Spinal cord (tissue), 10 donors: Measurements from ENCODE around the gene DBX2. TPM values are rescaled to one million over a fixed set of nuclear protein-coding genes. Genes with fewer than 3 reads are reported as not detected.
"Not testable (repeated sequence)": the region's sequence is repeated elsewhere in the genome, so short reads cannot be mapped to it uniquely, and the experiment has no call there.

Source experiments
- DNase-seq, 6 donors: peaks; one replicate each; pipeline versions ENCODE4 v3.0.0 to v3.0.0-alpha.2; 2013 to 2015; ENCODE audit warnings: low spot score in 6 of 6, low read depth in 4 of 6
- H3K27ac ChIP-seq: one replicate; pipeline ENCODE4 v1.5.1; 2013; ENCODE audit warnings: low read depth, low read length, control low read depth
- H3K27me3 ChIP-seq: one replicate; pipeline ENCODE4 v1.6.1; 2013; ENCODE audit warnings: low read length; ENCODE audit not compliant: control insufficient read depth, insufficient read depth
- H3K36me3 ChIP-seq: one replicate; pipeline ENCODE4 v1.6.1; 2013; ENCODE audit warnings: low read length; ENCODE audit not compliant: control insufficient read depth, insufficient read depth
- H3K4me1 ChIP-seq: one replicate; pipeline ENCODE4 v1.6.1; 2013; ENCODE audit warnings: low read length; ENCODE audit not compliant: control insufficient read depth, insufficient read depth
- H3K4me3 ChIP-seq: one replicate; pipeline ENCODE4 v1.5.1; 2013; ENCODE audit warnings: low read depth, low read length, control low read depth
- H3K9me3 ChIP-seq: one replicate; pipeline ENCODE4 v1.6.1; 2013; ENCODE audit warnings: low read length; ENCODE audit not compliant: control insufficient read depth, insufficient read depth
- WGBS: methylation state at CpG from one replicate; pipeline ENCODE4 v1.1.5; 2013; ENCODE audit warnings: missing lambda C conversion rate; ENCODE audit not compliant: insufficient coverage; 5-methylcytosine and 5-hydroxymethylcytosine counted together
- long read RNA-seq, 4 donors: transcript quantifications; one replicate each; lab custom pipeline, GENCODE V29; 2026
- polyA plus RNA-seq, 2 donors: library from polyadenylated mRNA; unstranded; fragments of 120-200 nt; gene quantifications; one replicate each; pipeline ENCODE4 v1.2.1, GENCODE V29; 2013; ENCODE audit not compliant: insufficient read length in 2 of 2
- total RNA-seq, 2 donors: library from RNA; depleted of rRNA in 1 of 2; stranded (reverse); fragments of 120-200 nt in 1 of 2; fragments of >200 nt in 1 of 2; gene quantifications; one replicate each; pipeline versions ENCODE4 v1.2.3 to v1.2.4, GENCODE V29; 2013 to 2014
- donor health status: healthy.

Gene DBX2
- total RNA-seq (10 to 100 TPM in 1 of 2 donors, 1 to 10 TPM in 1; 5.0 to 13.0 TPM), polyA plus RNA-seq (10 to 100 TPM; 15.6 to 27.8 TPM)
- long read RNA-seq, donor 1, transcript DBX2-201 (4 exons, 2,806 nt) = major isoform, 13 of 13 reads
- long read RNA-seq, donor 1, partial matches to known transcripts = 0 of 13 reads
- long read RNA-seq, donor 1, other reads (novel, unspliced or antisense) = 0 of 13 reads
- long read RNA-seq, donor 2, transcript DBX2-201 (4 exons, 2,806 nt) = major isoform, 12 of 12 reads
- long read RNA-seq, donor 2, partial matches to known transcripts = 0 of 12 reads
- long read RNA-seq, donor 2, other reads (novel, unspliced or antisense) = 0 of 12 reads
- long read RNA-seq, donor 3, transcript DBX2-201 (4 exons, 2,806 nt) = major isoform, 6 of 6 reads
- long read RNA-seq, donor 3, partial matches to known transcripts = 0 of 6 reads
- long read RNA-seq, donor 3, other reads (novel, unspliced or antisense) = 0 of 6 reads
- long read RNA-seq, donor 4 = 0 reads

DNA sequence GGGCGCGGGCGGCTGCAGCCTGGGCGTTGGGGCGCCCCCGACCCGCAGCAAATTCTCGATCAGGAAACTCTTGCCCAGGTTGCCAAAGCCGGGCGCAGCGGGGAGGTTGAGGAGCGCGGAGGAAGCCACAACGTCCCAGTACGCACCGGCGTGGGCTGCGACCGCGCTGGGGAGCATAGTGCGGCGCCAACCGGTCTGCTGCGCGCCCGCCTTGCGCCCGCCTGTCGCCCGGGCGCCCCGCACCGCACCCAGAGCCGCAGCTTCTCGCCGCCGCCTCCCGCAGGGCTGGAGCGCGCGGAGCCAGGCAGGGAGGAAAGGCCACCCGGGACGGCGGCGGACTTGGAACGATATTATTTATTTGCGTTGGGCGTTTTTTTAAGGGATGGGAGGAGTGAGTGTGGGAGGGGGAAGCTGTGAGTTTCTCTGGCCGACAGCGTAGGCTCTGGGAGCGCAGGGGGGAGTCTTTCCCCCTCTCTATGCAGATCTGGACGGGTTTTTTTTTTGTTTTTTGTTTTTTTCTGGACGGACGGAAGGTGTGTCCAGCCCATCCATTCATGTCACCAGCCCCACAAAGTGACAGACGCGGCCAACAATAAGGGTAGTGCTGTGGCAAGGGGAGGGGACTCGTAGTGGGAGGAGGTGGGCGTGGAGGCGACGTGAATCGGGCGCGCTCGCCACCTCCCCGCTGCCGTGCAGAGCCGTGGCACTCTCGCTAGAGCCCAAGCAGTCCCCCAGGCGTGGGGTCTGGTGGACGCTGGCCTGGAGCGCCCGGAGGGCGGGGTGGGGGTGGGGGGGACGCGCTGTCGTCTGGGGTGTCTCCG is at the start of gene DBX2:
Gene DBX2 (minus strand): TSS at position 349 of the 821 bp plus-strand sequence. CDS start 172 bp downstream, at position 177.
- H3K4me1 ChIP-seq = peaks cover 15% of the 10 kb centered on the region
- H3K27ac ChIP-seq = peak within 1 kb of the TSS; percentile 81
- DNase-seq = peak in 3 of 6 donors; percentile 33 to 72 (median 72)
- H3K27me3 ChIP-seq = peaks cover 38% of the 10 kb centered on the region
- peak within 1 kb of the TSS; percentile 50 for H3K4me3 ChIP-seq
- no peaks in the 10 kb centered on the region for H3K36me3 ChIP-seq
- no peaks in the 10 kb centered on the region for H3K9me3 ChIP-seq
- under 1% methylated on average over 67 of the region's 77 CpGs for WGBS

DNA sequence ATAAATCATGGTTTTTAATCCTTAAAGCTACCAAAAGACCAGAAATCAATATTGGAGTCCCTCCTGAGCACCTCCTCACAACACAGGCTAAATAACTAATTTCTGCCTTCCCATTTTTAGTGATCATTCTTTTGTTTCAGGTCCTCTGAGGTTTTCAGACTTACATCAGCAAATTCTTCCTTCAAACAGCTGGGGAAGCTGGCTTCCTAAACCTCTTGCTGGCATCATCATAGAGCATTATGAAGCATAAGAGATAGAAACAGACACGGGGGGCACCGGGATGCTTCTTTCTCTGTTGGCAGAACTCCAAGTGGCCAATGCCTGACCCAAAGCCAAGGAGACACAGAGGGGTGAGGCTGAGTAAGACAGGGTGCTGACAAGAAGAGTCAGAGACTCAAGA is 47.9 kb upstream of the DBX2 start:
- H3K36me3 ChIP-seq = no peaks in the 10 kb centered on the region
- H3K27me3 ChIP-seq = peaks cover 8% of the 10 kb centered on the region
- H3K9me3 ChIP-seq = no peaks in the 10 kb centered on the region
- H3K4me1 ChIP-seq = no peaks in the 10 kb centered on the region
- DNase-seq = no peak
- H3K27ac ChIP-seq = no peak overlapping the region
- no peak overlapping the region for H3K4me3 ChIP-seq
- WGBS = 20% methylated on average over 1 of the region's 2 CpGs

GRCh38 chr12:45095417-45095816 is 44.5 kb upstream of the DBX2 start:
- H3K27ac ChIP-seq, H3K4me3 ChIP-seq, DNase-seq, H3K27me3 ChIP-seq, H3K36me3 ChIP-seq, H3K9me3 ChIP-seq, H3K4me1 ChIP-seq: not testable (repeated sequence)
- no CpG with 5 or more reads among the region's 3 CpGs for WGBS

DNA sequence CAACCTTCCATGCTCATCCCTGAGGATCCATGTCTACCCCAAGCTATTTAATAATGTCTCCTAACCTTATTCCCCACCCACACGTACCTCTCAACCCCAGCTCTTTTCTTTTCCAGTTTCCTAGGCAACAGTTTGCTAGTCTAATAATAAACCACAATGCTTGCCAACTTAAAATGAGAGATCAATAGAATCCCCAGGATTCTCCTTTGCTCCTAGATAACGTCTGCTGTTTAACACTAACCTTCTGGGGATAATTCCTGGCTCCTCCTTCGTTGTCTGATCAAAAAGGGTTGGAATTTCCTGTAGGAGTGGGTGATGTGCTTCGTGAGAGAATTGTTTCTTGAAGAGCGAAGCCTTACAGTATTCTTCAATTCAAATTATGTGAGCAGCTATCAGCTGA is 42.2 kb upstream of the DBX2 start:
- Histone ChIP-seq H3K9me3 (no peaks in the 10 kb centered on the region), H3K27ac (no peak overlapping the region), H3K36me3 (no peaks in the 10 kb centered on the region), H3K4me1 (no peaks in the 10 kb centered on the region), H3K27me3 (peaks cover 4% of the 10 kb centered on the region), H3K4me3 (no peak overlapping the region)
- 50% methylated on average over 1 of the region's 5 CpGs for WGBS
- DNase-seq = peak in 2 of 6 donors; percentile 27 to 58

- Histone ChIP-seq H3K36me3 (no peaks in the 10 kb centered on the region), H3K27ac (peak overlapping the region; percentile 26), H3K4me3 (no peak overlapping the region), H3K4me1 (no peaks in the 10 kb centered on the region), H3K27me3 (no peaks in the 10 kb centered on the region), H3K9me3 (peaks cover 2% of the 10 kb centered on the region)
- DNase-seq = peak; percentile 45 to 88 (median 52)
- no CpG with 5 or more reads among the region's 4 CpGs for WGBS
Observed at GRCh38 chr12:45089411-45090075, 38.6 kb upstream of the DBX2 start.

DNA sequence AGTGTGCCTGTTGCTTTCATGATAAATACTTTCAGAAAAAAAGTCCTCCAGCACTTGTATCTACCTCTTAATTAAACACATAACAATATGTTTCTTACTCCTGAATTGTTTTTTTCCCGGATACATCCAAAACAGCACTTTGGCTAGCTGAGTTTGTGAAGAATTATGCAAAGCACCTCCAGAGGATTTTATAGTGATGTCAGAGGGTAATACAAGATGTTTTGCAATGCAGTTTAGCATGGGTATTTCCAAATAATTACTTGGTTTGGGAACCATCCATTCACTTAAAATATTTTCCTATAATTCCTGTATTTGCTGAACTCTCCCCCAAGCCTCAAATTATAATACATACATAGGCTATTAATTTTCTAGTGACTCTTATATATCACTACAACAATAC is 37.7 kb upstream of the DBX2 start:
- Histone ChIP-seq H3K4me1 (no peaks in the 10 kb centered on the region), H3K4me3 (no peak overlapping the region), H3K27me3 (no peaks in the 10 kb centered on the region), H3K27ac (peak overlapping the region; percentile 26), H3K36me3 (no peaks in the 10 kb centered on the region), H3K9me3 (peaks cover 2% of the 10 kb centered on the region)
- no peak for DNase-seq
- whole genome bisulfite sequencing = no CpG with 5 or more reads among the region's 1 CpG

GRCh38 chr12:45084248-45084647 is 33.3 kb upstream of the DBX2 start:
- not testable (repeated sequence) for H3K9me3 ChIP-seq, H3K27ac ChIP-seq, H3K4me1 ChIP-seq, H3K4me3 ChIP-seq, H3K27me3 ChIP-seq, H3K36me3 ChIP-seq, DNase-seq
- no CpG with 5 or more reads among the region's 3 CpGs for WGBS

- Histone ChIP-seq H3K9me3 (no peaks in the 10 kb centered on the region), H3K4me3 (no peak overlapping the region), H3K36me3 (no peaks in the 10 kb centered on the region), H3K27ac (no peak overlapping the region), H3K4me1 (no peaks in the 10 kb centered on the region), H3K27me3 (no peaks in the 10 kb centered on the region)
- WGBS = 50% methylated on average over 2 of the region's 2 CpGs
- DNase-seq = peak in 2 of 6 donors; percentile 12 to 49
Observed at GRCh38 chr12:45077251-45077650, 26.4 kb upstream of the DBX2 start.

DNA sequence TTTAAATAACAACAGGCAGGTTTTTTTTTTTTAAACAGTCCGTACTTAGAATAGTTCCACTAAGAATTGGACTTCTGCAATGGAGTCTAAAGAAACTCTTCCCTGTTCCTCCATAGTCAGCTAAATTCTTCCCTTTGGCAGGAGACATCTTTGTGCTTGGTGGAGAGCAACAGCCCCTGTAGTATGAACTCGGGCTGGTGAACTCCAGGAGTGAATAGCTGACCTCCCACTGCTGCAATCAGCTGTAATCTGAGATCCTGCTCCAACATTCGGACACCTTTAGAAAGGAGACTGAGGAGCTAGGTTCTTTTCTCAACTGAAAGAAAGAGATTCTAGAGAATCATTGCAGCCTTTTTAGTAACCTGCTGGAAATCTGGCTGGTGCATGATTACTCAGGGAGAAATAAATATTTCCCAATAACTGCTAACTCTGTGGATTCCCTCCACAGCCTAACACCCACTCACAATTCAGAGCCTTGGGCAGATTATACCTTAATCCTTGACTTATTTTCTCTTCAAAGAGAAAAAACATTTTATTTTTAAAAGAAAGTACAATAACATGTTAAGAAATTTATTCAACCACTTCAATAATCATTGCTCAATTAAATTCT is 25.6 kb upstream of the DBX2 start:
- DNase-seq = no peak
- WGBS = no CpG with 5 or more reads among the region's 3 CpGs

More for the DNA sequence above, 25.6 kb upstream of the DBX2 start:
- Histone ChIP-seq H3K27ac (no peak overlapping the region), H3K9me3 (no peaks in the 10 kb centered on the region), H3K4me1 (no peaks in the 10 kb centered on the region), H3K36me3 (no peaks in the 10 kb centered on the region), H3K4me3 (no peak overlapping the region), H3K27me3 (no peaks in the 10 kb centered on the region)
